LNCaP clone FGC (cell line): Measurements from ENCODE around the gene NOX4.
"Not testable (repeated sequence)": the region's sequence is repeated elsewhere in the genome, so short reads cannot be mapped to it uniquely, and the experiment has no call there.

Experiments used
- DNase-seq: peaks from one replicate; pipeline ENCODE4 v3.0.0-alpha.2; 2011; ENCODE audit warnings: low read depth
- H3K4me3 ChIP-seq: 2 replicates; pipeline ENCODE4 v1.5.1; 2011; ENCODE audit warnings: mild to moderate bottlenecking, low read depth, low read length, control low read depth
- TF ChIP-seq, protein P1 (sequence below): IDR thresholded peaks from 2 replicates; pipeline ENCODE4 v1.5.1; 2012; ENCODE audit warnings: mild to moderate bottlenecking; ENCODE audit not compliant: control insufficient read depth, insufficient read depth; ENCODE audit errors: extremely low read depth

The NOX4 gene

DNA sequence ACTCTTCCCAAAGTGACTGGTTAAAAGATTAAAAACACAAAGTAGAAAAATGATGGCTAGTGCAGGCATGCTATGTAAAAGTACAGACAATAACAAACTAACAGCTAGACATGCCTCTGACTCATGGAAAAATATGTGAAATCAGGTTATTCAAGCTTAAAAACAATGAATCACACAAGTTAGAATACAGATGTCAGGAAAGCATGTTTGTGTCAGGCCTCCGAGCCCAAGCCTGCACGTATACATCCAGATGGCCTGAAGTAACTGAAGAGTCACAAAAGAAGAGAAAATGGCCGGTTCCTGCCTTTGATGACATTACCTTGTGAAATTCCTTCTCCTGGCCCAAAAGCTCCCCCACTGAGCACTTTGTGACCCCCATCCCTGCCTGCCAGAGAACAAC lies 110.1 kb downstream of the NOX4 start:
- H3K4me3 ChIP-seq = no peak overlapping the region
- DNase-seq = no peak
- TF ChIP-seq, protein P1, sequence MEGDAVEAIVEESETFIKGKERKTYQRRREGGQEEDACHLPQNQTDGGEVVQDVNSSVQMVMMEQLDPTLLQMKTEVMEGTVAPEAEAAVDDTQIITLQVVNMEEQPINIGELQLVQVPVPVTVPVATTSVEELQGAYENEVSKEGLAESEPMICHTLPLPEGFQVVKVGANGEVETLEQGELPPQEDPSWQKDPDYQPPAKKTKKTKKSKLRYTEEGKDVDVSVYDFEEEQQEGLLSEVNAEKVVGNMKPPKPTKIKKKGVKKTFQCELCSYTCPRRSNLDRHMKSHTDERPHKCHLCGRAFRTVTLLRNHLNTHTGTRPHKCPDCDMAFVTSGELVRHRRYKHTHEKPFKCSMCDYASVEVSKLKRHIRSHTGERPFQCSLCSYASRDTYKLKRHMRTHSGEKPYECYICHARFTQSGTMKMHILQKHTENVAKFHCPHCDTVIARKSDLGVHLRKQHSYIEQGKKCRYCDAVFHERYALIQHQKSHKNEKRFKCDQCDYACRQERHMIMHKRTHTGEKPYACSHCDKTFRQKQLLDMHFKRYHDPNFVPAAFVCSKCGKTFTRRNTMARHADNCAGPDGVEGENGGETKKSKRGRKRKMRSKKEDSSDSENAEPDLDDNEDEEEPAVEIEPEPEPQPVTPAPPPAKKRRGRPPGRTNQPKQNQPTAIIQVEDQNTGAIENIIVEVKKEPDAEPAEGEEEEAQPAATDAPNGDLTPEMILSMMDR = no peak

DNA sequence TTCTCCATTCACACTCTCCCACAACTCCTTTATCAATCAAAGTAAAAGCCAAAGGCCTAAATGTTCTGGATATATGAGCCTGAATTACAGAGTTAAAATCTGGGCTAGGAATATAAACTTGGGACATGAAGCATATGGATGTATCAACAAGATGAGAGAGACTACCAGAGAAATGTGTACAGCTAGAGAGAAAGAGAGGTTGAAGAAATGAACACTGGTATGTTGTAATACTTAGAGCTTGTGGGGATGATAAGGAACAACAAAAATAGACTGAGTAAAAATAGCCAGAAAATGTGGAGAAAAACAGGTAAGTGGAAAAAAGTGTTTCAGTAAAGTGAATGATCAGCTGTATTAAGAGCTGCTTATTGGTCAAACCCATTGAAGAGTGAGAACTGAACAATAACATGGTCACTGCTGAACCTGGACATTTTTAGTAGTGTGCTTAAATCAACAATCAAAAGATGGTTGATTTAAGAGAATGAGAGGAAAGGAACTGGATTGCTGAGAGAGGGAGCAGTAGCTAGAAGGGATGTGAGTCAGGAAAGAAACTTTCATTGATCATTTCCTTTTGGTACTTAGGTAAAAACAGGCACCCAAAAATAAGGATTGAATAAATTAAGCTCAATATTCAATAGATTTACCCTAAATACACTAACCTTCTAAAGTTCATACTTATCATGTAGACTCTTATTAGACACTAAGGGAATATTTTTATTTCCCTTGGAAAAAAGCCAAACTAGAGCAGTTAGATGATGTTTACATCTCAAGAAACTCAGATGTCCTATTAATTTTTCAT lies 111.0 kb downstream of the NOX4 start:
- not testable (repeated sequence) for H3K4me3 ChIP-seq, DNase-seq

DNA sequence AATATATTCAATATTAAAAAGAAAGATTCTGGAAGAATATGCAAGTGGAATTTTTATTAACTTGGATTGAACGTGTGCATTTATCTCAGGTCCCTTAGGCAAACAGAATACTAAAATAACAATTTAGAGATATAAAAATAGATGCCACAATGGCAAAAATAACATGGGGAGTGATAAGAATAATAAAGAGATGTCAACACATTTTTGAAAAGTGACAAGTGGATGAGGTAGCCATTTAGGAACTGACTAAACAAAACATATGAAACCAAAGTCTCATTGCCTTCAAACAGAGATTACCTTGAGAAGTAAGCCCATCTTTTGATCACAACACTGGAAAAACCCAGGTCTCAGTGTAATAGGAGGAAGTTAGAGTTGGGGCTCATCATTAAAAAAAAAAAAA lies 112.2 kb downstream of the NOX4 start:
- H3K4me3 ChIP-seq, DNase-seq: not testable (repeated sequence)

DNA sequence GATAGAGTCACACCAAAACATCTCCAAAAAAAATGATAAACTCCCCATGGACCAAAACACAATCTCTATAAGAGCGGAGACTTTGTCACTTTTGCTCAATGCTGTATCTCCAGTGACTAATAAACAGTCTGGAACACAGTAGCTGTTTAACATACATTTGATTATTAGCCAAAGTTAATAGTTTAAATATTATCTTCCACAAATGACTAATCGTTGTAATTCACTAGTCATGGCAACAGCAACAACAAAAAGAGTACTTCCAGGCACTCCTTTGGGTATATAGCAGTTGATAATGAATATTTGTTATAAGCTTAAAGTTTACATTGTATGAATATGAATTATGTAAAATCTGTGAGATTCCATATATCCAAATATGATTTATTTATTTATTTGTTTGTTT lies 121.8 kb downstream of the NOX4 start:
- DNase-seq, H3K4me3 ChIP-seq: not testable (repeated sequence)

DNA sequence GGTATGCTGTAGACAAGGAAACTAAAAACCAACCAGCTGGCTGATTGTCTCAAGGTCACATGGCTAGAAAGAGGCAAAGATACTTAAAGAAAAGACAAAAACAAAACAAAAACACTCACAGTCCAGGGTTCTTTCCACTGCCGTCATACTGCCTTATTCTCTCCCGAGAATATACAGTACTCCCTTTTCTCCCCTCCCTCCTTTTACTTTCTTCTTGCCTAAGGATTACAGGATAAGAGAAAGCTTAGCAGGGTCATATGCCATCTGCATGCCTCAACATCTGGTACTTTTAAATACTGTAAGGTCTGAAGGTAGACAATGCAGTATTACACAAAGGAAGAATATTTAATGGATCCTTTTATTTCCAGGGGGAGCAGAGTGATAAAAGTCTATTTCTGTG lies 126.3 kb downstream of the NOX4 start:
- H3K4me3 ChIP-seq, DNase-seq: not testable (repeated sequence)

DNA sequence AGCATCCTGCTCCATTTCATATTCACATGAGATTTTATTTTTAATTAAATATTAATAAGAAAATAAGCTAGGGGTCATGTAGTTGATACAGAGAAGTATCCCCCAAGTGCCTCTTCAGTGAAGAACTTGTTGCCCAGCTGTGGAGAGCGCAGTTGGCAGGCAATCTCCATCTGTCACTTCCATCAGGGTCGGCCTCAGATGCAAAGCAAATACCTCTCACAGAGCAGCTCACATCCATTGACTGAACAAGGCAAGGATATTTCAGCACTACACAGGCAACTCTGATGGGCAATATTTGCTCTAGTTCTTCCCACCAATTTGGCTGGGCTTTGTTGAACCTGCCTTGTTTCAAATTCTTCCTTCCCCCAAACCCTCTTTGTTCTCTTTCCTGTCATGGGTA lies 129.4 kb downstream of the NOX4 start:
- no peak overlapping the region for H3K4me3 ChIP-seq
- no peak for DNase-seq
- TF ChIP-seq, protein P1 = no peak

DNA sequence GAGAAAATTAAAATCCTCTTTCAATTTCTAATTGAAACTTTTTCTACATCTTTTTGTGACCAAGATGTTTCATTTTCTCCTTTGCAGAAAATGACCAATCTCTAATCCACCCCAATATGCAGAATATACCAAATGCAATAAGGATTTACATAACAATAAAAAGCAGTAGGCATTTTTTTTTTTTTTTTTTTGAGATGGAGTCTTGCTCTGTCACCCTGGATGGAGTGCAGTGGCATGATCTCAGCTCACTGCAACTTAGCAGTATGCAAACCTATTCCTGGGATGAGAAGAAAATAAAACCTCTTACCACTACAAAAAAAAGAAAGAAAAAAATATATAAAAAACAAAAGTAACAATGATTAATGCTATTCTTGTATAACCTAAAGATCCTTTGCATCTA lies 132.0 kb downstream of the NOX4 start:
- H3K4me3 ChIP-seq, DNase-seq: not testable (repeated sequence)

DNA sequence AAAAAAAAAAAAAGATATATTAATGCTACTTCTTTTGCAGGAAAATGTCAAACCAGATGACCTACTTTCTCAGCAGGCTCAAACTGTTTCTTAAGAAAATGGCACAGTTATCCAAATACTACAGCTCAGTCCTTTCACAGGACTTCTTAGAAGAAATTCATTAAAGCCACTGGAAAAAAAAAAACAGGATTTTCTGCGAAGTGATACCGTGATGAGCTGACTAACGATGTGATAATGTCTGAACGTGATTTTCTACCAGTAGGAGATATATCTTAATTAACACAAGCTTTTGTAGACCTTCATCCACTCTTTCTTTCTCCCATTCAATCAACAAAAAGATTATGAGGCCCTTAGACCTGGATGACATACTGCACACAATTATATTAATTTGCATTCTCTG lies 132.4 kb downstream of the NOX4 start:
- no peak for DNase-seq
- TF ChIP-seq, protein P1 = no peak
- H3K4me3 ChIP-seq = no peak overlapping the region

DNA sequence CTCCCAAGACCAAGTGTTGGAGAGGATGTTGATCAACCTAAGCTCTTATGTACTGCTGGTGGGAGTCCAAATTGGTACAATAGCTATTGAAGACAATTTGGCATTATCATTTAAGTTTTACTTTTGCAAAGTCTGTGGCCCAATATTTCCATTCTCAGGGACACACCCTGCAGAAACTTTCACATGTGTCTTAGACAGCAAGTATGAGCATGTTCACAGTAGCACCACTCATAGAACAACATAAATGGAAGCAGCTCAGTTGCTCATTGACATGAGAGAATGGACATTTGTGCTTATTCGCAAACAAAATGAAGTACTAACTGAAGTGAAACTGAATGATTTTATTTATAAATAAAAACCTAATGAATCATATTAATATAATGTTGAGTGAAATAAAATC lies 135.5 kb downstream of the NOX4 start:
- DNase-seq = no peak
- H3K4me3 ChIP-seq = no peak overlapping the region
- TF ChIP-seq, protein P1 = no peak

DNA sequence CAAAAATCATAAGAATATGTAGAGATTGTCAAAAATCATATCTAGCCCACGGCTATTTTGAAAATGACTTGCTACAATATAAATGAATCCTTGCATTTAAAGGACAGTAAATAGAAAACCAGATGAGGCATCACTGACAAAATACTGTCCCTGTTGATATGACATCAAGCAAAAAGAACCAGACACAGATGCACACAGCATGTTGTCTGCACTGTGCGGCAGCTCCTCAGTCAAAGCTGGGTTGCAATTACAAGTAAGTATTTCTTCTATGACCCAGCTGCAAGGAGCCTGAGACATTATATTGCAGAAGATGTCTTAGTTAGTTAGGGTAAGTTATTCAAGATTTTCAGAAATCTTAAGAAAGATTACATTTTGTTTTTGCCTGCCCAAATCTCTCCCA lies 136.7 kb downstream of the NOX4 start:
- H3K4me3 ChIP-seq, DNase-seq: not testable (repeated sequence)
